ENCODE results near the gene OR2T6. TPM values are rescaled to one million over a fixed set of nuclear protein-coding genes. Genes with fewer than 3 reads are reported as not detected.

OR2T6 gene
- total RNA-seq, 1 experiment from 2014 or later: not detected

DNA sequence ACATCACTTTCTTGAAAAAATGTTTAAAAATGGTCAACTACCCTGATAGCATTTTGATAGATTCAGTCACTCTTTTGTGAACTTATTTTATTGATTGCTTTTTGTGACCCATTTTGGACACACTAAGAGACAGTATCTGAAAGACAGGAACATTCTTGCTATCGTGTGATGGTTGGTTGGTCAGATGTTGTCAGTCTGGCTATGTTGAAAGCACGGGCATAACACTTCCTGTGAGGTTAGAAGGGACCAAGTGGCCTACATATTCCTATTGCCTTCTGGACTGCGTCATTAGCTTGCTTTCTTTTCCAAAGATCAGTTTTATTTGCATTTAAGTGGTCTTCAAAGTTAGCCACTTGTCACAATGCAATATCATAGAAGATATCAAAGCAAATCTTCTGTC, 1.4 kb downstream of the OR2T6 start:
- Mint-ChIP-seq H3K27me3 (ENCODE audit: unreplicated experiment) (no peaks in the 10 kb centered on the region), H3K27ac (ENCODE audit: unreplicated experiment) (no peak overlapping the region), H3K4me3 (ENCODE audit: low read depth, unreplicated experiment) (no peak overlapping the region), H3K36me3 (ENCODE audit: insufficient read depth, unreplicated experiment) (no peaks in the 10 kb centered on the region), H3K9me3 (ENCODE audit: low read depth, unreplicated experiment) (peaks cover 33% of the 10 kb centered on the region), H3K4me1 (ENCODE audit: low read depth, unreplicated experiment) (no peaks in the 10 kb centered on the region)
- TF ChIP-seq, protein P1, sequence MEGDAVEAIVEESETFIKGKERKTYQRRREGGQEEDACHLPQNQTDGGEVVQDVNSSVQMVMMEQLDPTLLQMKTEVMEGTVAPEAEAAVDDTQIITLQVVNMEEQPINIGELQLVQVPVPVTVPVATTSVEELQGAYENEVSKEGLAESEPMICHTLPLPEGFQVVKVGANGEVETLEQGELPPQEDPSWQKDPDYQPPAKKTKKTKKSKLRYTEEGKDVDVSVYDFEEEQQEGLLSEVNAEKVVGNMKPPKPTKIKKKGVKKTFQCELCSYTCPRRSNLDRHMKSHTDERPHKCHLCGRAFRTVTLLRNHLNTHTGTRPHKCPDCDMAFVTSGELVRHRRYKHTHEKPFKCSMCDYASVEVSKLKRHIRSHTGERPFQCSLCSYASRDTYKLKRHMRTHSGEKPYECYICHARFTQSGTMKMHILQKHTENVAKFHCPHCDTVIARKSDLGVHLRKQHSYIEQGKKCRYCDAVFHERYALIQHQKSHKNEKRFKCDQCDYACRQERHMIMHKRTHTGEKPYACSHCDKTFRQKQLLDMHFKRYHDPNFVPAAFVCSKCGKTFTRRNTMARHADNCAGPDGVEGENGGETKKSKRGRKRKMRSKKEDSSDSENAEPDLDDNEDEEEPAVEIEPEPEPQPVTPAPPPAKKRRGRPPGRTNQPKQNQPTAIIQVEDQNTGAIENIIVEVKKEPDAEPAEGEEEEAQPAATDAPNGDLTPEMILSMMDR (IDR thresholded peaks at IDR 0.05; ENCODE audit: unreplicated experiment): no peak
- CTCF ChIA-PET: no interaction called here
- no TSS peak for BruUV-seq (replicated peaks)
- no peak for DNase-seq
- intact Hi-C loops (cut with micrococcal nuclease; ENCODE audit: unreplicated experiment): no loop called here

DNA sequence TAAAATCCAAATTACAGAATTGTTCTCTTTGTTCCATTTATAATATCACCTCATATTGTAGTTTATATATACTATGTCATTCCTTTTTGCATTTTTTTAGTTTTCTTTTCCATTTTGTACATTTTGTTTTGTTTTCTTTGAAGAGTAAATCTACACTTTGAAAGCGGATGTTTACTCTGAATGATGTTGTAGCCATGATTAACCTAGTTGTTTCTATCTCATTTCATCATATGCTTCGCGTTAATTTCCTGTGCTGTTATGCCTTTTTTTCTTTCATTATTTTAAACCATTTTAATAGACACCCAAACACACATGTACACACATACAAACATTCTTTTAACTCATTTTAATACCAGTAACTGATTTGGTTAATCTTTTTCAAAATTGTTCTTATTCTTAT, 5.3 kb downstream of the OR2T6 start:
- Mint-ChIP-seq H3K27me3 (ENCODE audit: unreplicated experiment) (no peaks in the 10 kb centered on the region), H3K9me3 (ENCODE audit: low read depth, unreplicated experiment) (peaks cover 20% of the 10 kb centered on the region), H3K36me3 (ENCODE audit: insufficient read depth, unreplicated experiment) (no peaks in the 10 kb centered on the region), H3K4me3 (ENCODE audit: low read depth, unreplicated experiment) (no peak overlapping the region), H3K27ac (ENCODE audit: unreplicated experiment) (no peak overlapping the region), H3K4me1 (ENCODE audit: low read depth, unreplicated experiment) (no peaks in the 10 kb centered on the region)
- CTCF ChIA-PET: no interaction called here
- BruUV-seq (replicated peaks): no TSS peak
- DNase-seq: no peak
- intact Hi-C loops (cut with micrococcal nuclease; ENCODE audit: unreplicated experiment): no loop called here
- TF ChIP-seq, protein P1 (IDR thresholded peaks at IDR 0.05; ENCODE audit: unreplicated experiment): no peak

DNA sequence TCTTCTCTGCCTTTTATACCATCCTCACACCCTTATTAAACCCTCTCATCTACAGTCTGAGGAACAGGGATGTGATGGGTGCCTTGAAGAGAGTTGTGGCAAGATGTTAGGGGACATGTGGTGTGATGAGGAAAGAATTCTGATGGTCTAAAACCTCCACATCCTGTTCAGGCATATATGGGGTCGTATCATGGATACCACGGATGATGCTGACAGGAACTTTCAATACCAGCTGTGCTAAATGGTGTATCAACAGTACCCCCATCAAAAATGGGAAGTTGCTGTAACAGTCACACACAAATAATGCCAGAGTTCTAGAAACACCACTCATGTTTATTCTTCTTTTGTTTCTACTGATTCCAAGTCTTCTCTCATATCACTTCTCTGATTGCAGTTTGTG, 12.9 kb downstream of the OR2T6 start:
- Mint-ChIP-seq H3K27ac (ENCODE audit: unreplicated experiment) (no peak overlapping the region), H3K27me3 (ENCODE audit: unreplicated experiment) (no peaks in the 10 kb centered on the region), H3K9me3 (ENCODE audit: low read depth, unreplicated experiment) (peaks cover 32% of the 10 kb centered on the region), H3K4me1 (ENCODE audit: low read depth, unreplicated experiment) (no peaks in the 10 kb centered on the region), H3K36me3 (ENCODE audit: insufficient read depth, unreplicated experiment) (no peaks in the 10 kb centered on the region), H3K4me3 (ENCODE audit: low read depth, unreplicated experiment) (no peak overlapping the region)
- no TSS peak for BruUV-seq (replicated peaks)
- CTCF ChIA-PET: no interaction called here
- no peak for DNase-seq
- intact Hi-C loops (cut with micrococcal nuclease; ENCODE audit: unreplicated experiment): no loop called here
- TF ChIP-seq, protein P1 (IDR thresholded peaks at IDR 0.05; ENCODE audit: unreplicated experiment): no peak

DNA sequence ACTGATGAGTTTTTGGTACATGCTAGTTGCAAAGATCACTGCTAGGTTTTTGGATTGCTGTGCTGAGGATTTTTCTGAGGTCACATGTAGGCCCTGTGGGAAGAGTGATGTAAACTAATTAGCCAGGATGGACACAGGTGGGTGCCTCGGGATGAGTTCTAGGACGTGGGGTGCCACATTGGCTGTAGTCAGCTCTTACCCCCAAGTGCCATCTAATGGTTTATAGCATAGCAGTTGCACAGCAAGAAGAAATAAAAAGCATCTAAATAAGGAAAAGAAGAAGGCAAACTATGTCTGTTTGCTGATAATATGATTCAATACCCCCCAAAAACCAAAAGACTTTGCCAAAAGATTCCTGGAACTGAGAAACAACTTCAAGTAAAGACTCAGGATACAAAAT, 17.5 kb downstream of the OR2T6 start:
- peaks cover 30% of the 10 kb centered on the region for H3K9me3 Mint-ChIP-seq (ENCODE audit: low read depth, unreplicated experiment)
- no peaks in the 10 kb centered on the region for H3K36me3 Mint-ChIP-seq (ENCODE audit: insufficient read depth, unreplicated experiment)
- intact Hi-C loops (cut with micrococcal nuclease; ENCODE audit: unreplicated experiment): no loop called here
- H3K27me3 Mint-ChIP-seq (ENCODE audit: unreplicated experiment): no peaks in the 10 kb centered on the region
- H3K4me1 Mint-ChIP-seq (ENCODE audit: low read depth, unreplicated experiment): no peaks in the 10 kb centered on the region
- no peak overlapping the region for H3K27ac Mint-ChIP-seq (ENCODE audit: unreplicated experiment)
- CTCF ChIA-PET: no interaction called here
- no peak overlapping the region for H3K4me3 Mint-ChIP-seq (ENCODE audit: low read depth, unreplicated experiment)
- TF ChIP-seq, protein P1 (IDR thresholded peaks at IDR 0.05; ENCODE audit: unreplicated experiment): no peak
- BruUV-seq (replicated peaks): no TSS peak
- no peak for DNase-seq

DNA sequence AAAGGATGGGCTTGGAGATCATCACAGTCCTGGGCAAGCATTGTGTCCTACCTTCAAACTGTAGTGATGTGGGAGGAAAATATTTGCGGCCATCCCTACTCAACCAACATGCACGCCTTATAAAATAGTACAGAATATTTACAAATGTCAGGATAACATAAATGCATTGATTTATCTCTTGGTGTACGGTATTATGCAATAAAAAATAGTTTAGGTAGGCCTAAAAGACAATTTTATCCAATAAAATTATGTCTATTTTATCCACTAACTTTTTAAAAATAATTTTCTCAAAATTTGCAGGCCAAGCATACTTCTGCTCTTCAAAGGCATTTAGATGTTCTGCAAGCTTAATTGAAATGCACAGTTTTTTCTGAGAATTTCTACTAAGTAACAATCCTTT, 27.2 kb downstream of the OR2T6 start, which contains the start of gene OR2T1:
Gene OR2T1, plus strand, starts transcription at position 301 of the 400 bp plus-strand sequence. CDS start 3,100 bp downstream, outside the sequence.
- H3K36me3 Mint-ChIP-seq (ENCODE audit: insufficient read depth, unreplicated experiment): no peaks in the 10 kb centered on the region
- H3K27me3 Mint-ChIP-seq (ENCODE audit: unreplicated experiment): no peaks in the 10 kb centered on the region
- no peak within 1 kb of the TSS for H3K4me3 Mint-ChIP-seq (ENCODE audit: low read depth, unreplicated experiment)
- H3K9me3 Mint-ChIP-seq (ENCODE audit: low read depth, unreplicated experiment): peaks cover 14% of the 10 kb centered on the region
- no peak for DNase-seq
- H3K27ac Mint-ChIP-seq (ENCODE audit: unreplicated experiment): no peak within 1 kb of the TSS
- intact Hi-C loops (cut with micrococcal nuclease; ENCODE audit: unreplicated experiment): no loop called here
- TF ChIP-seq, protein P1 (IDR thresholded peaks at IDR 0.05; ENCODE audit: unreplicated experiment): no peak
- CTCF ChIA-PET: no interaction called here
- no TSS peak for BruUV-seq (replicated peaks)
- H3K4me1 Mint-ChIP-seq (ENCODE audit: low read depth, unreplicated experiment): no peaks in the 10 kb centered on the region
